K562 (cell line): ENCODE measurements around the gene HRAS. TPM values are rescaled to one million over a fixed set of nuclear protein-coding genes. Genes with fewer than 3 reads are reported as not detected.

Experiments used
- CREB1 ChIP-seq, 2 experiments: sonication (generic) in 1 of 2; formaldehyde crosslinking in 1 of 2; IDR thresholded peaks; 2 replicates each; pipeline versions ENCODE4 v1.6.1 to v1.8.0; 2012 to 2022; ENCODE audit warnings: inconsistent platforms in 1 of 2, mild to moderate bottlenecking in 1 of 2, missing genetic modification reagents in 1 of 2, moderate library complexity in 1 of 2
- CXXC5 ChIP-seq: fragments of 250-450 bp; sonication (Bioruptor Pico); IDR thresholded peaks from 2 replicates; pipeline ENCODE4 v1.8.0; 2022; ENCODE audit warnings: inconsistent platforms, mild to moderate bottlenecking, moderate library complexity
- DMBX1 ChIP-seq: fragments of 250-450 bp; sonication (Bioruptor Pico); IDR thresholded peaks from 2 replicates; pipeline ENCODE4 v1.8.0; 2022; ENCODE audit warnings: inconsistent platforms, mild to moderate bottlenecking, moderate library complexity, borderline replicate concordance
- ELF2 ChIP-seq: fragments of 250-450 bp; sonication (Bioruptor Pico); IDR thresholded peaks from 2 replicates; pipeline ENCODE4 v1.5.0; 2021; ENCODE audit warnings: mild to moderate bottlenecking
- ERF ChIP-seq: fragments of 450-650 bp; formaldehyde crosslinking; IDR thresholded peaks from 2 replicates; pipeline ENCODE4 v1.4.0; 2020; ENCODE audit warnings: mild to moderate bottlenecking, mixed read lengths
- FOXM1 ChIP-seq, 2 experiments: fragments of 450-650 bp in 1 of 2; sonication (generic) in 1 of 2; formaldehyde crosslinking in 1 of 2; IDR thresholded peaks; 2 replicates each; pipeline versions ENCODE4 v1.6.1 to v1.9.0; 2017 to 2022; ENCODE audit warnings: low read depth in 2 of 2, mild to moderate bottlenecking in 2 of 2, missing genetic modification reagents in 1 of 2, moderate library complexity in 1 of 2
- HNRNPK ChIP-seq: fragments of 200-400 bp; formaldehyde crosslinking; IDR thresholded peaks from one replicate; pipeline ENCODE4 v1.6.1; 2018; ENCODE audit warnings: mild to moderate bottlenecking, low read depth, low read length; ENCODE audit not compliant: poor library complexity, severe bottlenecking
- KLF1 ChIP-seq: fragments of 450-650 bp; IDR thresholded peaks from 2 replicates; pipeline ENCODE4 v1.6.1; 2016; ENCODE audit warnings: missing genetic modification characterization, missing compliant biosample characterization
- MAFK ChIP-seq: IDR thresholded peaks from 2 replicates; pipeline ENCODE4 v1.6.1; 2011; ENCODE audit warnings: low read length, improper control_type of control experiment
- MBD1 ChIP-seq: fragments of 250-450 bp; sonication (Bioruptor Pico); IDR thresholded peaks from 2 replicates; pipeline ENCODE4 v1.8.0; 2022; ENCODE audit warnings: inconsistent platforms
- MTF1 ChIP-seq: fragments of 250-450 bp; sonication (Bioruptor Pico); IDR thresholded peaks from 2 replicates; pipeline ENCODE4 v1.9.0; 2021; ENCODE audit warnings: moderate library complexity, mild to moderate bottlenecking, inconsistent platforms, borderline replicate concordance
- MXI1 ChIP-seq: IDR thresholded peaks from 2 replicates; pipeline ENCODE4 v1.6.1; 2011; ENCODE audit warnings: low read depth, mild to moderate bottlenecking, improper control_type of control experiment, low read length
- NCOA1 ChIP-seq: fragments of 450-650 bp; IDR thresholded peaks from 2 replicates; pipeline ENCODE4 v1.6.1; 2016; ENCODE audit warnings: low read depth
- NFYB ChIP-seq: IDR thresholded peaks from 2 replicates; pipeline ENCODE4 v1.6.1; 2011; ENCODE audit warnings: mild to moderate bottlenecking, moderate library complexity; ENCODE audit not compliant: insufficient read length; ENCODE audit errors: extremely low read depth
- POLR2H ChIP-seq: IDR thresholded peaks from 2 replicates; pipeline ENCODE4 v1.6.1; 2016; ENCODE audit warnings: missing genetic modification characterization, low read depth, mild to moderate bottlenecking, control low read depth, missing compliant biosample characterization, moderate library complexity
- SMARCE1 ChIP-seq: fragments of 450-650 bp; IDR thresholded peaks from 2 replicates; pipeline ENCODE4 v1.7.1; 2016; ENCODE audit warnings: mild to moderate bottlenecking
- SMC3 ChIP-seq: conservative IDR thresholded peaks from 2 replicates; pipeline ENCODE4 v1.6.1; 2011; ENCODE audit warnings: low read depth, low read length, improper control_type of control experiment; ENCODE audit not compliant: insufficient read depth
- TBP ChIP-seq: optimal IDR thresholded peaks from 2 replicates; pipeline ENCODE3; 2011; ENCODE audit warnings: low read depth, low read length, improper control_type of control experiment
- TEAD4 ChIP-seq, 2 experiments: sonication (generic) in 1 of 2; formaldehyde crosslinking in 1 of 2; IDR thresholded peaks; 2 replicates each; pipeline versions ENCODE4 v1.6.1 to v1.8.0; 2012 to 2022; ENCODE audit warnings: borderline replicate concordance in 1 of 2, inconsistent platforms in 1 of 2, low read length in 1 of 2, mild to moderate bottlenecking in 1 of 2, missing genetic modification reagents in 1 of 2
- TSC22D4 ChIP-seq: fragments of 450-650 bp; IDR thresholded peaks from 2 replicates; pipeline ENCODE4 v1.6.1; 2016; ENCODE audit warnings: missing genetic modification characterization, missing biosample characterization, control low read depth
- VEZF1 ChIP-seq: fragments of 200-800 bp; sonication (Bioruptor generic); IDR thresholded peaks from 2 replicates; pipeline ENCODE4 v1.6.1; 2017; ENCODE audit warnings: missing genetic modification characterization, missing compliant biosample characterization
- ZNF354B ChIP-seq: fragments of 250-450 bp; sonication (Bioruptor Pico); IDR thresholded peaks from 2 replicates; pipeline ENCODE4 v1.4.0; 2020
- ZZZ3 ChIP-seq: fragments of 450-650 bp; IDR thresholded peaks from 2 replicates; pipeline ENCODE4 v1.6.1; 2016; ENCODE audit warnings: antibody characterized with exemption, mild to moderate bottlenecking, moderate library complexity
- polyA plus RNA-seq, 8 experiments: library from polyadenylated mRNA; depleted of rRNA in 4 of 8; stranded (reverse) in 5 of 8; unstranded in 3 of 8; fragments of >200 nt; fragmentation: Nextera tagmentation in 2 of 8; fragmentation: Illumina TruSeq in 1 of 8; extraction: Ambion mirVana in 2 of 8; extraction: Trizol in 1 of 8; gene quantifications; 2 replicates each; pipeline versions ENCODE4 v1.2.1 to v1.2.3, GENCODE V29; 2011 to 2014; ENCODE audit warnings: inconsistent platforms in 1 of 8, missing spikeins in 1 of 8
- total RNA-seq, 7 experiments: library from RNA; depleted of rRNA in 6 of 7; stranded (reverse); fragments of >200 nt in 6 of 7; fragmentation: Illumina TruSeq in 2 of 7; extraction: Trizol in 2 of 7; gene quantifications; 2 replicates each; pipeline versions ENCODE4 v1.2.1 to v1.2.3, GENCODE V29; 2011 to 2021; ENCODE audit warnings: low replicate concordance in 1 of 7
- TF ChIP-seq, protein P1 (sequence below): fragments of 450-650 bp; IDR thresholded peaks from 2 replicates; pipeline ENCODE4 v1.6.1; 2017; ENCODE audit warnings: mild to moderate bottlenecking, moderate library complexity

The HRAS gene
- total and polyA plus RNA-seq, 9 of the 15 experiments (the other 6 are each of a cell fraction or from before 2014, with no cell fraction given): 2.8 to 73.5 (median 29.6) TPM

- TF ChIP-seq TEAD4 (IDR thresholded peaks at IDR 0.05; ENCODE audit: low read length): no peak
- 0 out of 2 replicates have a peak, but pooled peaks have one; percentile 14 for TF ChIP-seq TEAD4 (CRISPR knock-in tag; IDR thresholded peaks at IDR 0.05; ENCODE audit: borderline replicate concordance)
- no peak for TF ChIP-seq MBD1 (CRISPR knock-in tag)
- TF ChIP-seq ERF (CRISPR knock-in tag): 0 out of 2 replicates have a peak, but pooled peaks have one; percentile 60
- TF ChIP-seq CXXC5 (CRISPR knock-in tag): peak; percentile 79
- TF ChIP-seq ZZZ3: no peak
- TF ChIP-seq HNRNPK: no peak
- TF ChIP-seq SMC3: no peak
- TF ChIP-seq FOXM1 (IDR thresholded peaks at IDR 0.05; ENCODE audit: low read depth): no peak
- no peak for TF ChIP-seq FOXM1 (CRISPR knock-in tag; IDR thresholded peaks at IDR 0.05; ENCODE audit: low read depth)
- TF ChIP-seq, protein P1, sequence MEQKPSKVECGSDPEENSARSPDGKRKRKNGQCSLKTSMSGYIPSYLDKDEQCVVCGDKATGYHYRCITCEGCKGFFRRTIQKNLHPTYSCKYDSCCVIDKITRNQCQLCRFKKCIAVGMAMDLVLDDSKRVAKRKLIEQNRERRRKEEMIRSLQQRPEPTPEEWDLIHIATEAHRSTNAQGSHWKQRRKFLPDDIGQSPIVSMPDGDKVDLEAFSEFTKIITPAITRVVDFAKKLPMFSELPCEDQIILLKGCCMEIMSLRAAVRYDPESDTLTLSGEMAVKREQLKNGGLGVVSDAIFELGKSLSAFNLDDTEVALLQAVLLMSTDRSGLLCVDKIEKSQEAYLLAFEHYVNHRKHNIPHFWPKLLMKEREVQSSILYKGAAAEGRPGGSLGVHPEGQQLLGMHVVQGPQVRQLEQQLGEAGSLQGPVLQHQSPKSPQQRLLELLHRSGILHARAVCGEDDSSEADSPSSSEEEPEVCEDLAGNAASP: no peak
- TF ChIP-seq ELF2 (CRISPR knock-in tag): peak; percentile 83
- TF ChIP-seq VEZF1 (CRISPR knock-in tag): peak; percentile 94
- 0 out of 2 replicates have a peak, but pooled peaks have one; percentile 14 for TF ChIP-seq DMBX1 (CRISPR knock-in tag)
- no peak for TF ChIP-seq POLR2H (tag)
- TF ChIP-seq KLF1 (tag): no peak
- TF ChIP-seq MXI1: no peak
- TF ChIP-seq TSC22D4 (tag): no peak
- no peak for TF ChIP-seq MTF1 (CRISPR knock-in tag)
- 0 out of 2 replicates have a peak, but pooled peaks have one; percentile 30 for TF ChIP-seq SMARCE1
- no peak for TF ChIP-seq MAFK
- TF ChIP-seq NCOA1: no peak
- no peak for TF ChIP-seq CREB1 (IDR thresholded peaks at IDR 0.05)
- peak; percentile 68; the same call in 1 of the 2 replicates for TF ChIP-seq CREB1 (CRISPR knock-in tag; IDR thresholded peaks at IDR 0.05)
- TF ChIP-seq NFYB: peak; percentile 90
- TF ChIP-seq ZNF354B: no peak
- no peak for TF ChIP-seq TBP
These were observed 25.1 kb upstream of the HRAS start, which contains the start of the genes LMNTD2 and RASSF7 (continued) for GRCh38 chr11:560305-561147.
